ENCODE measurements around the gene OPCML. TPM values are rescaled to one million over a fixed set of nuclear protein-coding genes. Genes with fewer than 3 reads are reported as not detected.

OPCML gene
- total and polyA plus RNA-seq, 2 experiments from 2014 or later, result 0.21 to 0.51 TPM

DNA sequence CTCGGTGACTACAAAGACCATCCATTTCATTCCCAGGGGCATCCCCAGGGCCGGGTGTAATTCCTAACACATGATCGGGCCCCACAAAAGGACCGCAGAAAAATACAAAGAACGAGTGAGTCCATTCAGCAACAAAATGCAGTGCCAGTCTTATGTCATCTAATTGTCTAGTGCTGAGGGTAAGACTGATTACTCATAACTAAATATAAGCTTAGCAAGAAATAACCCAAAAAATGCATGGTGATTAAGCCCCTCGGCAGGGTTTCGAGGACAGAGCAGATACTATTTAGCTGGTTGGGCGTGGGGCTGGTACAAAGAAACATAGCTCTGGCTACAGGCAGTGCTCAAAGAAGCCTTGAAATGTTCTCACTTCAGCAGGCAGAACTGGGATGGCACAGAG lies 1078.9 kb downstream of the OPCML start:
- Histone ChIP-seq H3K4me3 (no peak overlapping the region), H3K4me1 (ENCODE audit: low read depth) (no peaks in the 10 kb centered on the region), H3K27ac (no peak overlapping the region), H3K36me3 (no peaks in the 10 kb centered on the region), H3K27me3 (no peaks in the 10 kb centered on the region), H3K9me3 (ENCODE audit: low read depth) (no peaks in the 10 kb centered on the region)
- DNase-seq (ENCODE audit: low read depth in 1 of 2, low spot score in 1 of 2), result no peak
- TF ChIP-seq, protein P1, sequence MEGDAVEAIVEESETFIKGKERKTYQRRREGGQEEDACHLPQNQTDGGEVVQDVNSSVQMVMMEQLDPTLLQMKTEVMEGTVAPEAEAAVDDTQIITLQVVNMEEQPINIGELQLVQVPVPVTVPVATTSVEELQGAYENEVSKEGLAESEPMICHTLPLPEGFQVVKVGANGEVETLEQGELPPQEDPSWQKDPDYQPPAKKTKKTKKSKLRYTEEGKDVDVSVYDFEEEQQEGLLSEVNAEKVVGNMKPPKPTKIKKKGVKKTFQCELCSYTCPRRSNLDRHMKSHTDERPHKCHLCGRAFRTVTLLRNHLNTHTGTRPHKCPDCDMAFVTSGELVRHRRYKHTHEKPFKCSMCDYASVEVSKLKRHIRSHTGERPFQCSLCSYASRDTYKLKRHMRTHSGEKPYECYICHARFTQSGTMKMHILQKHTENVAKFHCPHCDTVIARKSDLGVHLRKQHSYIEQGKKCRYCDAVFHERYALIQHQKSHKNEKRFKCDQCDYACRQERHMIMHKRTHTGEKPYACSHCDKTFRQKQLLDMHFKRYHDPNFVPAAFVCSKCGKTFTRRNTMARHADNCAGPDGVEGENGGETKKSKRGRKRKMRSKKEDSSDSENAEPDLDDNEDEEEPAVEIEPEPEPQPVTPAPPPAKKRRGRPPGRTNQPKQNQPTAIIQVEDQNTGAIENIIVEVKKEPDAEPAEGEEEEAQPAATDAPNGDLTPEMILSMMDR (IDR thresholded peaks at IDR 0.05; ENCODE audit: low read depth, low read length), result no peak

DNA sequence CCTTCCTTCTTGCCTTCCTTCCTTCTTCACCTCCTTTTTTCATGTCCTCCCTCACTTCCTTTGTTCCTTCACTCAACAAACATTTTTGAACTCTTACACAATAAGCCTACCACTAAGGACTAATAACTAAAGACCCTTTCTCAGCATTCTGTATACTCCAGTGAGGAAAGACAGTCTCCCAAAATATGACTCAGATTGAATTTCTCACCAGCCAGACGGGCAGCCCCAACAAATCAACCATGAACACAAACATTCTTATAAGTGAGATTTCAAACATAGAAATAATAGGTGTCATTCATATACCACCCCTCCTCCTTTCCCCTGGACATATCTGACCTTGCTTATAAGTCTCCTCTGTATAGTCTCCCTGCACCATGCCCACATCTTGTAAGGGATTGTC lies 1079.7 kb downstream of the OPCML start:
- H3K9me3 ChIP-seq (ENCODE audit: low read depth), result no peaks in the 10 kb centered on the region
- no peaks in the 10 kb centered on the region for H3K4me1 ChIP-seq (ENCODE audit: low read depth)
- H3K27me3 ChIP-seq, result no peaks in the 10 kb centered on the region
- H3K27ac ChIP-seq, result no peak overlapping the region
- DNase-seq (ENCODE audit: low read depth in 1 of 2, low spot score in 1 of 2), result no peak
- H3K36me3 ChIP-seq, result no peaks in the 10 kb centered on the region
- TF ChIP-seq, protein P1 (IDR thresholded peaks at IDR 0.05; ENCODE audit: low read depth, low read length), result no peak
- no peak overlapping the region for H3K4me3 ChIP-seq

DNA sequence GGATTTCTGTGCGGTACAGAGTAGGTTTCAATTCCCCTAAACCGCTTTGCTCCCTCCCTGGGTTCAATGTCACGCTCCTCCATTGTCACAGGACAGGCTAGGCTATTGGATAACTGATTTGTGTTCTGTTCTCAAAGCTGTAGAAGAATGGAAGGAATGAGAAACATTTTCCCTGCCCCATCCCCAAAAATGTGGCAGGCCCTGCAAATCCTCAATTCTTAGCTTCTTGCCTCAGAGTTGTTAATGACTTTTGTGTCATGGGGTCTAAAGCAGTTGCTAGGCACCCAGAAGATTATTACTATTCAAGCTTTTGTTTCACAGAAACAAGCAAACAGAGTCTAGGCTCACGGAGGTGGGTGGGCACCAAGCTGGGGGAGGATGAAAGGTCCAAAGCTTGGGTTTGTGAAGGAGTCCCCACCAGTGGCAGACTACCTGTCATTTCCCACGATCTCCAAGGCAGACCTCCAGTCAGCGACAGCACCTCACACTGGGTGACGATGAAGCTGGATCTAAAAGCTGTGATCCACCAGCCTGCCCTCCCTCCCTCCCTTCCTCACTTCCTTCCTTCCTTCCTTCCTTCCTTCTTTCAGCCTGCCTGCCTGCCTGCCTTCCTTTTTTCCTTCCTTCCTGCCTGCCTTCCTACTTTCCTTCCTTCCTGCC lies 1080.2 kb downstream of the OPCML start:
- Histone ChIP-seq H3K27me3 (no peaks in the 10 kb centered on the region), H3K27ac (no peak overlapping the region), H3K9me3 (ENCODE audit: low read depth) (no peaks in the 10 kb centered on the region), H3K4me3 (no peak overlapping the region), H3K36me3 (no peaks in the 10 kb centered on the region), H3K4me1 (ENCODE audit: low read depth) (no peaks in the 10 kb centered on the region)
- TF ChIP-seq, protein P1 (IDR thresholded peaks at IDR 0.05; ENCODE audit: low read depth, low read length), result no peak
- no peak for DNase-seq (ENCODE audit: low read depth in 1 of 2, low spot score in 1 of 2)

DNA sequence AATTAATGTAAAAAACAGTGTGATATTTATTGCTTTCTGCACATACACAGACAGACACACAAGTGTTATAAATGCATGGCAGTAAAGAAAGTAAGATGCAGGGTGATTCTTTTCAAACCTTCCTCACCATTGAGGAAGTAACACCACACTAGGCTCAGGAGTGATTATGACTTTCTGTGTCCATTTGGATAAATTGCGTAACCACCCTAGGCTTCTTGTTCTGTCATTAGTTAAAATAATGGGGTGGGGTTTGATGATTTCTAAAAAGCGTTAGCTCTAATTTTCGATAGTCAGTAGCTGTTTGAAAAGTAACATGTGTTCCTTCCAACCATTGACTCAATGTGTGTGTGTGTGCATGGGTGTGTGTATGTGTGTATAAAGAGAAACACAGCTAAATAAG lies 1081.7 kb downstream of the OPCML start:
- Histone ChIP-seq H3K9me3 (ENCODE audit: low read depth) (no peaks in the 10 kb centered on the region), H3K4me1 (ENCODE audit: low read depth) (no peaks in the 10 kb centered on the region), H3K36me3 (no peaks in the 10 kb centered on the region), H3K27me3 (no peaks in the 10 kb centered on the region), H3K4me3 (no peak overlapping the region), H3K27ac (no peak overlapping the region)
- TF ChIP-seq, protein P1 (IDR thresholded peaks at IDR 0.05; ENCODE audit: low read depth, low read length), result no peak
- no peak for DNase-seq (ENCODE audit: low read depth in 1 of 2, low spot score in 1 of 2)

DNA sequence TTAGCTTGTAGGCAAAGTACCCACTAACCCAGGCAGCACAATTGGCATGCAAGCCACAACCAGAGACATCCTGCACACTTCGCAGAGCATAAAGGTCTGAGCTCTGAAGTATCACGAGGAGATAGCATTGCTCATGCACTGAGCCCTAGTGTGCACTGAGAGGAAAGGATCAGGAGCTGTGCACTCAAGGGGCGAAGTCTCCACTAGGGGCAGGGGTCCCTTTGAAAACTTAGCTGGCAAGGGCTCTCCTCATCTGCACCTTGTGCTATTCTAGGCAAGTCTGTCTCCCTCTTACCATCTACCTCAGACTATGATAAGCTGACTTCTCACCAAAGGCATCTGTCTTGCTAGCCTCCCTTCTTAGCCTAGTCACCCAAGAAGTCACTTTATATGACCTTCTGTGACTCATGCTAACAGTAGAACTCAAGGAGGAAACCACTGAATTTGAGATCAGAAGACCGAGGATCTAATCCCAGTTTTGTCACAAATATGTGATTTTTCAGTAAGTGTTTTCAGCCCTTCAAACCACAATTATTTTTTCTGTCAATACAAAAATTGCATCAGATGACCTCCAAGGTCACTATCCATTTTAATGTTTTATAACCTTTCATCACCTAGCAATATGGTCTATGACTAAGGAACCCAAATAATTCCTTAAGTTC lies 1083.8 kb downstream of the OPCML start:
- TF ChIP-seq, protein P1 (IDR thresholded peaks at IDR 0.05; ENCODE audit: low read depth, low read length), result no peak
- Histone ChIP-seq H3K27me3 (no peaks in the 10 kb centered on the region), H3K9me3 (ENCODE audit: low read depth) (no peaks in the 10 kb centered on the region), H3K4me3 (no peak overlapping the region), H3K27ac (no peak overlapping the region), H3K4me1 (ENCODE audit: low read depth) (no peaks in the 10 kb centered on the region), H3K36me3 (no peaks in the 10 kb centered on the region)
- no peak for DNase-seq (ENCODE audit: low read depth in 1 of 2, low spot score in 1 of 2)

Measured in cardiac muscle cell (in vitro differentiated cells and primary cell).